ENCODE data around the gene VPS13D.

VPS13D gene

GRCh38 chr1:12511516-12512468 lies 282.0 kb downstream of the VPS13D start:
- DNase-seq (ENCODE audit: low read depth) = peak; percentile 22
- H3K4me3 ChIP-seq (ENCODE audit: low read length) = no peak overlapping the region
- no peak for TF ChIP-seq CTCF (conservative IDR thresholded peaks at IDR 0.05; ENCODE audit: low read length)

- no peak for DNase-seq (ENCODE audit: low read depth)
- H3K4me3 ChIP-seq (ENCODE audit: low read length) = no peak overlapping the region
- TF ChIP-seq CTCF (conservative IDR thresholded peaks at IDR 0.05; ENCODE audit: low read length) = no peak
Observed at GRCh38 chr1:12513181-12513580, 283.4 kb downstream of the VPS13D start.

- no peak for TF ChIP-seq CTCF (conservative IDR thresholded peaks at IDR 0.05; ENCODE audit: low read length)
- DNase-seq (ENCODE audit: low read depth) = no peak
- H3K4me3 ChIP-seq (ENCODE audit: low read length) = no peak overlapping the region
Observed at GRCh38 chr1:12514590-12514989, 284.8 kb downstream of the VPS13D start.

- no peak for DNase-seq (ENCODE audit: low read depth)
- no peak overlapping the region for H3K4me3 ChIP-seq (ENCODE audit: low read length)
- TF ChIP-seq CTCF (conservative IDR thresholded peaks at IDR 0.05; ENCODE audit: low read length) = no peak
Observed at GRCh38 chr1:12515234-12515633, 285.4 kb downstream of the VPS13D start.

GRCh38 chr1:12516741-12517140 lies 286.9 kb downstream of the VPS13D start:
- no peak overlapping the region for H3K4me3 ChIP-seq (ENCODE audit: low read length)
- no peak for TF ChIP-seq CTCF (conservative IDR thresholded peaks at IDR 0.05; ENCODE audit: low read length)
- DNase-seq (ENCODE audit: low read depth) = no peak

GRCh38 chr1:12518931-12519692 lies 289.3 kb downstream of the VPS13D start:
- no peak overlapping the region for H3K4me3 ChIP-seq (ENCODE audit: low read length)
- peak; percentile 72 for DNase-seq (ENCODE audit: low read depth)
- TF ChIP-seq CTCF (conservative IDR thresholded peaks at IDR 0.05; ENCODE audit: low read length) = no peak

Data from AG10803 (cell line).